ENCODE results near the gene ATP12A. TPM values are rescaled to one million over a fixed set of nuclear protein-coding genes. Genes with fewer than 3 reads are reported as not detected.

Gene ATP12A
- total and polyA plus RNA-seq, 2 experiments from 2014 or later = 0.07 to 0.31 TPM

DNA sequence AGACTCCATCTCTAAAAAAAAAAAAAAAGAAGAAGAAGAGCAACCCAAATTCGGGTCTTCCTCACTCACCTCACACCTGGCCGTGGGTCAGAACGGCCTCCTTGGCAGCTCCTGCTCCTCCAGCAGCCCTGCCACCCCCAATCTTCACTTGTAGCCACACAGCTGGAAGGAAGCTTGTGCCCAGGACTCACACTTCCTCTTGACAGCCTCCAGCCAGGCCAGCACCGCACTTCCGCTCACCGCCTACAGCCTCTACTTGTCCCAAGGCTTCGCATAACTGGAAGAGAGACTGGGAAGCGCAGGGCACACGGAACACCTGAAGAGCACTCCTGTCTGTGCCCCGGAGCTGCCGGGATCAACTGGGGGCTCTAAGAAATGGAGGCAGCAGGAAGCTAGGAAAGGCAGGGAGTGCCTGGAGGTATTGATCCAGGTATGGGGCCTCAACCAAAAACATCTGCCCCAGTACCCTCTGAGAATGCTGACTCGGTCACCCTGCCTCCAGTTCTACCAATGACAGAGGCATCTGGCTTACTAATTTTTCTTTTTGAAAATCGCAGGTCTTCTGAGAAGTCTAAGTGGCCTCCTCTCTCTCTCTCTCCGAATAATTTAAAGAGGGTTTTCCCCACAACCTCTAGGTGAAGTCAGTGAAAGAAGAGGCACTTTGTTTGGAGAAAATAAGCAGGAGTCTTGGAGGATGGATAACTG lies 31.1 kb upstream of the ATP12A start:
- Histone ChIP-seq H3K9me3 (ENCODE audit: low read depth) (no peaks in the 10 kb centered on the region), H2AFZ (no peak overlapping the region), H3K4me3 (no peak overlapping the region), H3K79me2 (no peaks in the 10 kb centered on the region), H3K4me1 (ENCODE audit: insufficient read depth) (peaks cover 20% of the 10 kb centered on the region), H3K4me2 (no peak overlapping the region), H3K27me3 (no peaks in the 10 kb centered on the region), H4K20me1 (ENCODE audit: insufficient read depth, poor library complexity, severe bottlenecking) (no peaks in the 10 kb centered on the region), H3K9me2 (replicated peaks; ENCODE audit: insufficient read depth) (no peaks in the 10 kb centered on the region), H3K27ac (peak overlapping the region; percentile 82), H3K36me3 (replicated peaks; ENCODE audit: insufficient read depth, low read depth) (no peaks in the 10 kb centered on the region)
- WGBS (ENCODE audit: low lambda C conversion rate, missing lambda C conversion rate) = 94% methylated on average over 13 of the region's 14 CpGs
- TF ChIP-seq EZH2phosphoT487 (IDR thresholded peaks at IDR 0.05; ENCODE audit: low read depth, severe bottlenecking, unreplicated experiment) (no peak), EZH2 (IDR thresholded peaks at IDR 0.05; ENCODE audit: borderline replicate concordance) (no peak)
- DNase-seq (ENCODE audit: low spot score) = no peak

DNA sequence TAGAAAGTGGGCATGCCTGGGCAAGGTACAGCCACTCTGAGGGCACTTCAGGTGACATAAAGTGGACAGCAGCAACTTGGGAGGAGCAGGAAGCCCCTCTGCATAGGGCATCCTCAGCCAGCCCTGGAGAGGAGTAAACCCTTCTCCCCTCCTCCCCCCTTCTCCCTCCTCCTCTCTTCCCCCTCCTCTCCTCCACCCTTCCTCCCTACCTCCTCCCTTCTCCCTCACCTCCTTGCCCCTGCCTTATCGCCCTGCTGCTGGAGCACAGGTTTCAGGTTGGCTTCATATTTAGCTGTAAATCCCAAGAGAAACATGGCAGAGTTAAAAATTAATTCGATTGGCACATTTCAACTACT lies 30.5 kb upstream of the ATP12A start:
- H3K4me2 ChIP-seq = no peak overlapping the region
- H3K4me3 ChIP-seq = no peak overlapping the region
- H3K79me2 ChIP-seq = no peaks in the 10 kb centered on the region
- no peaks in the 10 kb centered on the region for H3K27me3 ChIP-seq
- H4K20me1 ChIP-seq (ENCODE audit: insufficient read depth, poor library complexity, severe bottlenecking) = no peaks in the 10 kb centered on the region
- no peaks in the 10 kb centered on the region for H3K36me3 ChIP-seq (replicated peaks; ENCODE audit: insufficient read depth, low read depth)
- H3K9me2 ChIP-seq (replicated peaks; ENCODE audit: insufficient read depth) = no peaks in the 10 kb centered on the region
- DNase-seq (ENCODE audit: low spot score) = no peak
- H2AFZ ChIP-seq = no peak overlapping the region
- WGBS (ENCODE audit: low lambda C conversion rate, missing lambda C conversion rate) = 69% methylated on average over 2 of the region's 2 CpGs
- no peaks in the 10 kb centered on the region for H3K9me3 ChIP-seq (ENCODE audit: low read depth)
- TF ChIP-seq, protein P1, sequence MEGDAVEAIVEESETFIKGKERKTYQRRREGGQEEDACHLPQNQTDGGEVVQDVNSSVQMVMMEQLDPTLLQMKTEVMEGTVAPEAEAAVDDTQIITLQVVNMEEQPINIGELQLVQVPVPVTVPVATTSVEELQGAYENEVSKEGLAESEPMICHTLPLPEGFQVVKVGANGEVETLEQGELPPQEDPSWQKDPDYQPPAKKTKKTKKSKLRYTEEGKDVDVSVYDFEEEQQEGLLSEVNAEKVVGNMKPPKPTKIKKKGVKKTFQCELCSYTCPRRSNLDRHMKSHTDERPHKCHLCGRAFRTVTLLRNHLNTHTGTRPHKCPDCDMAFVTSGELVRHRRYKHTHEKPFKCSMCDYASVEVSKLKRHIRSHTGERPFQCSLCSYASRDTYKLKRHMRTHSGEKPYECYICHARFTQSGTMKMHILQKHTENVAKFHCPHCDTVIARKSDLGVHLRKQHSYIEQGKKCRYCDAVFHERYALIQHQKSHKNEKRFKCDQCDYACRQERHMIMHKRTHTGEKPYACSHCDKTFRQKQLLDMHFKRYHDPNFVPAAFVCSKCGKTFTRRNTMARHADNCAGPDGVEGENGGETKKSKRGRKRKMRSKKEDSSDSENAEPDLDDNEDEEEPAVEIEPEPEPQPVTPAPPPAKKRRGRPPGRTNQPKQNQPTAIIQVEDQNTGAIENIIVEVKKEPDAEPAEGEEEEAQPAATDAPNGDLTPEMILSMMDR (IDR thresholded peaks at IDR 0.05; ENCODE audit: poor library complexity) = no peak
- TF ChIP-seq EZH2 (IDR thresholded peaks at IDR 0.05; ENCODE audit: borderline replicate concordance) (no peak), EZH2phosphoT487 (IDR thresholded peaks at IDR 0.05; ENCODE audit: low read depth, severe bottlenecking, unreplicated experiment) (no peak)
- peak overlapping the region; percentile 82 for H3K27ac ChIP-seq
- peaks cover 20% of the 10 kb centered on the region for H3K4me1 ChIP-seq (ENCODE audit: insufficient read depth)

DNA sequence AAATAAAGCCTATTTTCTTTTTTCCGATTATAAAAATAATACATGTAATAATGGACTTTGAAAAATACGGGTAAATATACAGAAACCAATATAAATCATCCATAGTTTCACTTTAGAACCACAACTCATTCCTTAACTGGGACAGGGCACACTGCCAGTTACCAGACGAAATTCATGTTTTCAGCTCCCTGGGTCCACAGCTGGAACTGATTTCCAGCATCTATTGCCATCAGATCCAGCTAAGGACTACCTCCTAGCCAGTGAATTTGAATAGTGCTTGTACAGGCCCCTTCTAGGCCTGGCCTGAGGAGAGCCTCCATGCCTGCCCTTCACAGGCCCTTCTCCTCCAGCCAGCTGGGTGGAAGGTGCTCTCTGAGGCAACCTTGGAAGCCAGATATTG lies 30.0 kb upstream of the ATP12A start:
- Histone ChIP-seq H3K4me3 (no peak overlapping the region), H2AFZ (no peak overlapping the region), H3K27ac (peak overlapping the region; percentile 82), H3K9me3 (ENCODE audit: low read depth) (no peaks in the 10 kb centered on the region), H3K4me1 (ENCODE audit: insufficient read depth) (peaks cover 20% of the 10 kb centered on the region), H3K79me2 (no peaks in the 10 kb centered on the region), H3K4me2 (no peak overlapping the region), H3K27me3 (no peaks in the 10 kb centered on the region), H4K20me1 (ENCODE audit: insufficient read depth, poor library complexity, severe bottlenecking) (no peaks in the 10 kb centered on the region), H3K9me2 (replicated peaks; ENCODE audit: insufficient read depth) (no peaks in the 10 kb centered on the region), H3K36me3 (replicated peaks; ENCODE audit: insufficient read depth, low read depth) (no peaks in the 10 kb centered on the region)
- TF ChIP-seq, protein P1 (IDR thresholded peaks at IDR 0.05; ENCODE audit: poor library complexity) = no peak
- TF ChIP-seq EZH2phosphoT487 (IDR thresholded peaks at IDR 0.05; ENCODE audit: low read depth, severe bottlenecking, unreplicated experiment) = no peak
- no peak for TF ChIP-seq EZH2 (IDR thresholded peaks at IDR 0.05; ENCODE audit: borderline replicate concordance)
- 56% methylated on average over 3 of the region's 3 CpGs for WGBS (ENCODE audit: low lambda C conversion rate, missing lambda C conversion rate)
- DNase-seq (ENCODE audit: low spot score) = no peak

DNA sequence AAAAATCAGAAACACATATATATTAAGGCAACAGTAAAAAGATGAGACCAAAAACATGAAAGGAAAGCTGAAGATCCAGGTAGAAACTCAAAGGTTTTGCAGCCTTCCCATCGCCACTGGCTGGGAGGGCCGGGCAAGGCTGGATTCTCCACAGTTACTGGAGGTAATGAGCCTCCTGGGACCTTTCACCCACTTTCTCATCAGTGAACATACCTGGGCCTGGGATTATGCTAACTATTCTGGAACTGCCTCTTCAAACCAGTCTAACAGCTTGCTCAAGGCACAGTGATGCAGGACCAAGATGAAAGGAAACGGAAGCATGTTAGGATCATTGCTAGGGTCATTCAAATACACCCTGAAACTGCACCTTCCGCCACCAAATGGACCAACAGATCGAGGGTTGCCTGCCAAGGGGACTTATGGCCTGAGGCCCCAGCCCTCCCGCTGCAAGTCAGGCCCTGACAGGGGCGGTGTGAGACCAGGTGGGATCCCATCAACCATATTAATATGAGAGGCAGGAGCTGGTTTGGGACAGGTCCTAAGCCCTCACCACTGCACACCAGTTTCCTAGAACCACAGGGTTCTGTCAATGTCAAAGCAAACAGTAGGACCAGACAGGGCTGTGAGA lies 28.4 kb upstream of the ATP12A start:
- TF ChIP-seq, protein P1 (IDR thresholded peaks at IDR 0.05; ENCODE audit: poor library complexity) = no peak
- TF ChIP-seq EZH2phosphoT487 (IDR thresholded peaks at IDR 0.05; ENCODE audit: low read depth, severe bottlenecking, unreplicated experiment) (no peak), EZH2 (IDR thresholded peaks at IDR 0.05; ENCODE audit: borderline replicate concordance) (no peak)
- 64% methylated on average over 7 of the region's 7 CpGs for WGBS (ENCODE audit: low lambda C conversion rate, missing lambda C conversion rate)
- Histone ChIP-seq H3K4me3 (no peak overlapping the region), H3K79me2 (no peaks in the 10 kb centered on the region), H4K20me1 (ENCODE audit: insufficient read depth, poor library complexity, severe bottlenecking) (no peaks in the 10 kb centered on the region), H3K4me2 (no peak overlapping the region), H3K9me2 (replicated peaks; ENCODE audit: insufficient read depth) (no peaks in the 10 kb centered on the region), H2AFZ (no peak overlapping the region), H3K27me3 (no peaks in the 10 kb centered on the region), H3K9me3 (ENCODE audit: low read depth) (no peaks in the 10 kb centered on the region), H3K36me3 (replicated peaks; ENCODE audit: insufficient read depth, low read depth) (no peaks in the 10 kb centered on the region), H3K4me1 (ENCODE audit: insufficient read depth) (peaks cover 20% of the 10 kb centered on the region), H3K27ac (peak overlapping the region; percentile 64)
- DNase-seq (ENCODE audit: low spot score) = peak; percentile 72

Measured in hepatocyte (in vitro differentiated cells).